HepG2 (cell line): ENCODE results near the gene ZNF765. TPM values are rescaled to one million over a fixed set of nuclear protein-coding genes. Genes with fewer than 3 reads are reported as not detected.
"Not testable (repeated sequence)": the region's sequence is repeated elsewhere in the genome, so short reads cannot be mapped to it uniquely, and the experiment has no call there.

Source experiments
- ATAC-seq: fragments of 200-7000 bp; cut with Tn5 transposase; 3 replicates; pipeline ENCODE4 v1.9.1; 2020; ENCODE audit warnings: mild to moderate bottlenecking, moderate library complexity
- BruUV-seq: library from RNA; stranded (reverse); fragments of 400-500 nt; replicated peaks from 2 replicates; lab custom pipeline; 2021; lab: Mats Ljungman, UMichigan
- CTCF ChIA-PET: fragments of 300-600 bp; formaldehyde crosslinking; extraction: SDS; loops from one replicate; lab custom pipeline; 2021; ENCODE audit warnings: low total read pairs, inconsistent platforms, low intra/inter-chr PET ratio; lab: Yijun Ruan, JAX
- POLR2A ChIA-PET: fragments of 350-600 bp; sonication (Branson Sonifier 250); formaldehyde crosslinking; loops from one replicate; lab custom pipeline; 2020; ENCODE audit warnings: antibody characterized with exemption, inconsistent platforms; lab: Yijun Ruan, JAX
- DNase-seq: peaks from one replicate; pipeline ENCODE4 v3.0.0-alpha.2; 2015; ENCODE audit warnings: low spot score
- FAIRE-seq: peaks from 3 replicates; lab custom pipeline; 2011; peaks lifted over from hg19 to GRCh38; lab: Jason Lieb, UNC
- H2AFZ ChIP-seq: one replicate; pipeline ENCODE4 v1.6.1; 2011; ENCODE audit warnings: low read length, inconsistent platforms
- H3K27ac ChIP-seq: fragments of 300-600 bp; 3 replicates; pipeline ENCODE4 v1.8.0; 2011; ENCODE audit warnings: mixed run types, mild to moderate bottlenecking, mixed read lengths, low read length, inconsistent platforms; ENCODE audit not compliant: insufficient read depth; ENCODE audit errors: extremely low read length
- H3K27me3 ChIP-seq, 2 experiments: fragments of 200-600 bp in 1 of 2; 2 replicates in 1 of 2; 3 replicates in 1 of 2; pipeline versions ENCODE4 v1.6.0 to v1.8.0; 2011; ENCODE audit warnings: low read length in 2 of 2, mild to moderate bottlenecking in 2 of 2, moderate library complexity in 2 of 2, inconsistent platforms in 1 of 2; ENCODE audit not compliant: insufficient read depth in 2 of 2, control insufficient read depth in 1 of 2
- H3K36me3 ChIP-seq, 2 experiments: fragments of 200-600 bp in 1 of 2; replicated peaks in 1 of 2; 2 replicates in 1 of 2; 3 replicates in 1 of 2; pipeline versions ENCODE4 v1.5.1 to v1.8.0; 2011; ENCODE audit warnings: low read length in 2 of 2, inconsistent platforms in 1 of 2; ENCODE audit not compliant: insufficient read depth in 2 of 2, control insufficient read depth in 1 of 2
- H3K4me1 ChIP-seq: 2 replicates; pipeline ENCODE4 v1.5.1; 2012; ENCODE audit warnings: low read length, inconsistent platforms; ENCODE audit not compliant: insufficient read depth
- H3K4me2 ChIP-seq: 2 replicates; pipeline ENCODE4 v1.6.0; 2011; ENCODE audit warnings: low read depth, low read length, inconsistent platforms
- H3K4me3 ChIP-seq, 3 experiments: fragments of 200-600 bp in 1 of 3; sonication (generic), shearing (Covaris generic) in 1 of 3; replicated peaks in 1 of 3; 2 replicates each; pipeline ENCODE4 v1.5.1; 2011 to 2016; ENCODE audit warnings: low read length in 3 of 3, inconsistent platforms in 2 of 3, low read depth in 2 of 3, mild to moderate bottlenecking in 2 of 3, control low read depth in 1 of 3, mixed read lengths in 1 of 3; ENCODE audit not compliant: insufficient read depth in 1 of 3
- H3K79me2 ChIP-seq: one replicate; pipeline ENCODE4 v1.6.1; 2011; ENCODE audit warnings: low read length, inconsistent platforms; ENCODE audit not compliant: insufficient read depth
- H3K9ac ChIP-seq: 2 replicates; pipeline ENCODE4 v1.6.0; 2011; ENCODE audit warnings: mild to moderate bottlenecking, low read depth, low read length, inconsistent platforms; ENCODE audit not compliant: insufficient read depth
- H3K9me3 ChIP-seq: 2 replicates; pipeline ENCODE4 v1.5.1; 2012; ENCODE audit warnings: mild to moderate bottlenecking, low read length
- H4K20me1 ChIP-seq: 2 replicates; pipeline ENCODE4 v1.6.0; 2011; ENCODE audit warnings: inconsistent platforms, mild to moderate bottlenecking, low read length, moderate library complexity; ENCODE audit not compliant: insufficient read depth
- DPF2 ChIP-seq: sonication (generic); formaldehyde crosslinking; IDR thresholded peaks from 2 replicates; pipeline ENCODE4 v1.4.0; 2020; ENCODE audit warnings: mild to moderate bottlenecking, low read depth, missing genetic modification reagents, borderline replicate concordance
- PAXIP1 ChIP-seq: sonication (generic); formaldehyde crosslinking; conservative IDR thresholded peaks from 2 replicates; pipeline ENCODE4 v1.4.0; 2020; ENCODE audit warnings: mild to moderate bottlenecking, missing genetic modification reagents, moderate library complexity
- PPARG ChIP-seq: conservative IDR thresholded peaks from 2 replicates; pipeline ENCODE4 v1.6.1; 2016; ENCODE audit warnings: missing biosample characterization, missing genetic modification reagents
- SALL1 ChIP-seq: sonication (generic); formaldehyde crosslinking; IDR thresholded peaks from 2 replicates; pipeline ENCODE4 v1.8.0; 2022; ENCODE audit warnings: mild to moderate bottlenecking, missing genetic modification reagents
- SOX5 ChIP-seq: IDR thresholded peaks from 2 replicates; pipeline ENCODE4 v1.6.1; 2016; ENCODE audit warnings: borderline replicate concordance
- TEAD3 ChIP-seq: optimal IDR thresholded peaks from 2 replicates; pipeline ENCODE3; 2016; ENCODE audit warnings: borderline replicate concordance
- ZMYM4 ChIP-seq: sonication (generic); formaldehyde crosslinking; IDR thresholded peaks from 2 replicates; pipeline ENCODE4 v1.8.1; 2023; ENCODE audit warnings: mild to moderate bottlenecking, missing genetic modification reagents
- ZNF572 ChIP-seq: sonication (generic); formaldehyde crosslinking; IDR thresholded peaks from 2 replicates; pipeline ENCODE4 v1.5.1; 2020; ENCODE audit warnings: mild to moderate bottlenecking, missing genetic modification reagents
- WGBS: methylation state at CpG from one replicate; pipeline ENCODE4 v1.1.6; 2017; ENCODE audit warnings: low lambda C conversion rate; 5-methylcytosine and 5-hydroxymethylcytosine counted together
- in situ Hi-C: cut with HindIII; loops from 2 replicates; pipeline ENCODE4 v1.10.0; 2017; ENCODE audit warnings: low pct_unique_long_range_greater_than_20kb; ENCODE audit not compliant: extremely low pct_ligation_motif_present
- intact Hi-C: fragments of 100-400 bp; cut with micrococcal nuclease; formaldehyde crosslinking; loops from one replicate; pipeline ENCODE4 v1.10.0; 2022; ENCODE audit not compliant: unreplicated experiment
- polyA plus RNA-seq, 8 experiments: library from polyadenylated mRNA; depleted of rRNA in 3 of 8; stranded (reverse) in 7 of 8; unstranded in 1 of 8; fragments of >200 nt; fragmentation: Illumina TruSeq in 4 of 8; extraction: Trizol in 4 of 8; gene quantifications; 2 replicates each; pipeline versions ENCODE4 v1.2.1 to v1.2.3, GENCODE V29; 2011 to 2016; ENCODE audit warnings: low read depth in 4 of 8, missing spikeins in 1 of 8, mixed read lengths in 1 of 8; ENCODE audit not compliant: insufficient read depth in 1 of 8
- total RNA-seq, 5 experiments: library from RNA; depleted of rRNA; stranded (reverse); fragments of >200 nt; fragmentation: Illumina TruSeq; extraction: Trizol; gene quantifications; 2 replicates each; pipeline ENCODE4 v1.2.3, GENCODE V29; 2016; ENCODE audit warnings: low read depth in 1 of 5
- TF ChIP-seq, protein P1 (sequence below), 2 experiments: sonication (generic) in 1 of 2; formaldehyde crosslinking in 1 of 2; IDR thresholded peaks; 2 replicates each; pipeline versions ENCODE4 v1.4.0 to v1.6.1; 2016 to 2020; ENCODE audit warnings: borderline replicate concordance in 1 of 2, low read depth in 1 of 2, mild to moderate bottlenecking in 1 of 2, missing genetic modification reagents in 1 of 2
- TF ChIP-seq, protein P2 (sequence below): sonication (generic); formaldehyde crosslinking; IDR thresholded peaks from 2 replicates; pipeline ENCODE4 v1.4.0; 2020; ENCODE audit warnings: missing genetic modification reagents
- TF ChIP-seq, protein P3 (sequence below): sonication (generic); formaldehyde crosslinking; IDR thresholded peaks from 2 replicates; pipeline ENCODE4 v1.5.1; 2020; ENCODE audit warnings: mild to moderate bottlenecking, moderate library complexity, missing genetic modification reagents

ZNF765 gene
- total and polyA plus RNA-seq, 2 of the 13 experiments (the other 11 are each of a cell fraction or from before 2014, with no cell fraction given): 5.0 to 14.5 TPM

GRCh38 chr19:53443809-53444208 is 48.9 kb downstream of the ZNF765 start:
- FAIRE-seq: peak; percentile 51
- peaks cover 11 to 19% of the 10 kb centered on the region in 2 experiments; a peak in 4 of 5 replicates for H3K36me3 ChIP-seq
- H3K9ac ChIP-seq: not testable (repeated sequence)
- TF ChIP-seq SOX5 (CRISPR knock-in tag) (peak; percentile 82), TEAD3 (peak; percentile 60), PAXIP1 (CRISPR knock-in tag) (peak; percentile 74), DPF2 (peak; percentile 55; the same call in 1 of the 2 replicates), PPARG (CRISPR knock-in tag) (peak; percentile 96), ZMYM4 (0 out of 2 replicates have a peak, but pooled peaks have one; percentile 20), ZNF572 (CRISPR knock-in tag) (0 out of 2 replicates have a peak, but pooled peaks have one; percentile 29), SALL1 (peak; percentile 47; the same call in 1 of the 2 replicates)
- TF ChIP-seq, protein P1, sequence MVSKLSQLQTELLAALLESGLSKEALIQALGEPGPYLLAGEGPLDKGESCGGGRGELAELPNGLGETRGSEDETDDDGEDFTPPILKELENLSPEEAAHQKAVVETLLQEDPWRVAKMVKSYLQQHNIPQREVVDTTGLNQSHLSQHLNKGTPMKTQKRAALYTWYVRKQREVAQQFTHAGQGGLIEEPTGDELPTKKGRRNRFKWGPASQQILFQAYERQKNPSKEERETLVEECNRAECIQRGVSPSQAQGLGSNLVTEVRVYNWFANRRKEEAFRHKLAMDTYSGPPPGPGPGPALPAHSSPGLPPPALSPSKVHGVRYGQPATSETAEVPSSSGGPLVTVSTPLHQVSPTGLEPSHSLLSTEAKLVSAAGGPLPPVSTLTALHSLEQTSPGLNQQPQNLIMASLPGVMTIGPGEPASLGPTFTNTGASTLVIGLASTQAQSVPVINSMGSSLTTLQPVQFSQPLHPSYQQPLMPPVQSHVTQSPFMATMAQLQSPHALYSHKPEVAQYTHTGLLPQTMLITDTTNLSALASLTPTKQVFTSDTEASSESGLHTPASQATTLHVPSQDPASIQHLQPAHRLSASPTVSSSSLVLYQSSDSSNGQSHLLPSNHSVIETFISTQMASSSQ (IDR thresholded peaks at IDR 0.05; ENCODE audit: low read depth): peak; percentile 47; the same call in 1 of the 2 replicates
- TF ChIP-seq, protein P1 (CRISPR knock-in tag; IDR thresholded peaks at IDR 0.05; ENCODE audit: borderline replicate concordance): not testable (repeated sequence)
- TF ChIP-seq, protein P2, sequence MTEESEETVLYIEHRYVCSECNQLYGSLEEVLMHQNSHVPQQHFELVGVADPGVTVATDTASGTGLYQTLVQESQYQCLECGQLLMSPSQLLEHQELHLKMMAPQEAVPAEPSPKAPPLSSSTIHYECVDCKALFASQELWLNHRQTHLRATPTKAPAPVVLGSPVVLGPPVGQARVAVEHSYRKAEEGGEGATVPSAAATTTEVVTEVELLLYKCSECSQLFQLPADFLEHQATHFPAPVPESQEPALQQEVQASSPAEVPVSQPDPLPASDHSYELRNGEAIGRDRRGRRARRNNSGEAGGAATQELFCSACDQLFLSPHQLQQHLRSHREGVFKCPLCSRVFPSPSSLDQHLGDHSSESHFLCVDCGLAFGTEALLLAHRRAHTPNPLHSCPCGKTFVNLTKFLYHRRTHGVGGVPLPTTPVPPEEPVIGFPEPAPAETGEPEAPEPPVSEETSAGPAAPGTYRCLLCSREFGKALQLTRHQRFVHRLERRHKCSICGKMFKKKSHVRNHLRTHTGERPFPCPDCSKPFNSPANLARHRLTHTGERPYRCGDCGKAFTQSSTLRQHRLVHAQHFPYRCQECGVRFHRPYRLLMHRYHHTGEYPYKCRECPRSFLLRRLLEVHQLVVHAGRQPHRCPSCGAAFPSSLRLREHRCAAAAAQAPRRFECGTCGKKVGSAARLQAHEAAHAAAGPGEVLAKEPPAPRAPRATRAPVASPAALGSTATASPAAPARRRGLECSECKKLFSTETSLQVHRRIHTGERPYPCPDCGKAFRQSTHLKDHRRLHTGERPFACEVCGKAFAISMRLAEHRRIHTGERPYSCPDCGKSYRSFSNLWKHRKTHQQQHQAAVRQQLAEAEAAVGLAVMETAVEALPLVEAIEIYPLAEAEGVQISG (CRISPR knock-in tag): 0 out of 2 replicates have a peak, but pooled peaks have one; percentile 17
- TF ChIP-seq, protein P3, sequence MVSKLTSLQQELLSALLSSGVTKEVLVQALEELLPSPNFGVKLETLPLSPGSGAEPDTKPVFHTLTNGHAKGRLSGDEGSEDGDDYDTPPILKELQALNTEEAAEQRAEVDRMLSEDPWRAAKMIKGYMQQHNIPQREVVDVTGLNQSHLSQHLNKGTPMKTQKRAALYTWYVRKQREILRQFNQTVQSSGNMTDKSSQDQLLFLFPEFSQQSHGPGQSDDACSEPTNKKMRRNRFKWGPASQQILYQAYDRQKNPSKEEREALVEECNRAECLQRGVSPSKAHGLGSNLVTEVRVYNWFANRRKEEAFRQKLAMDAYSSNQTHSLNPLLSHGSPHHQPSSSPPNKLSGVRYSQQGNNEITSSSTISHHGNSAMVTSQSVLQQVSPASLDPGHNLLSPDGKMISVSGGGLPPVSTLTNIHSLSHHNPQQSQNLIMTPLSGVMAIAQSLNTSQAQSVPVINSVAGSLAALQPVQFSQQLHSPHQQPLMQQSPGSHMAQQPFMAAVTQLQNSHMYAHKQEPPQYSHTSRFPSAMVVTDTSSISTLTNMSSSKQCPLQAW (CRISPR knock-in tag): peak; percentile 46; the same call in 1 of the 2 replicates

More at GRCh38 chr19:53443809-53444208, 48.9 kb downstream of the ZNF765 start:
- H3K79me2 ChIP-seq, H3K9me3 ChIP-seq, H2AFZ ChIP-seq, in situ Hi-C loops, POLR2A ChIA-PET, H3K27me3 ChIP-seq, CTCF ChIA-PET, intact Hi-C loops, H3K4me3 ChIP-seq, BruUV-seq, H4K20me1 ChIP-seq: not testable (repeated sequence)
- Histone ChIP-seq H3K4me1 (peaks cover 28% of the 10 kb centered on the region), H3K4me2 (peak overlapping the region; percentile 33; the same call in 1 of the 2 replicates), H3K27ac (peak overlapping the region; percentile 33)
- ATAC-seq (peak; percentile 27; the same call in 1 of the 3 replicates), DNase-seq (peak; percentile 48)
- 17% methylated on average over 2 of the region's 2 CpGs for whole genome bisulfite sequencing
